Measurements from ENCODE around the gene HEY2.
A peak's percentile ranks its signal among the peaks of the same experiment; 100 is the strongest.
"Not testable (repeated sequence)": the region's sequence is repeated elsewhere in the genome, so short reads cannot be mapped to it uniquely, and the experiment has no call there.

The HEY2 gene

DNA sequence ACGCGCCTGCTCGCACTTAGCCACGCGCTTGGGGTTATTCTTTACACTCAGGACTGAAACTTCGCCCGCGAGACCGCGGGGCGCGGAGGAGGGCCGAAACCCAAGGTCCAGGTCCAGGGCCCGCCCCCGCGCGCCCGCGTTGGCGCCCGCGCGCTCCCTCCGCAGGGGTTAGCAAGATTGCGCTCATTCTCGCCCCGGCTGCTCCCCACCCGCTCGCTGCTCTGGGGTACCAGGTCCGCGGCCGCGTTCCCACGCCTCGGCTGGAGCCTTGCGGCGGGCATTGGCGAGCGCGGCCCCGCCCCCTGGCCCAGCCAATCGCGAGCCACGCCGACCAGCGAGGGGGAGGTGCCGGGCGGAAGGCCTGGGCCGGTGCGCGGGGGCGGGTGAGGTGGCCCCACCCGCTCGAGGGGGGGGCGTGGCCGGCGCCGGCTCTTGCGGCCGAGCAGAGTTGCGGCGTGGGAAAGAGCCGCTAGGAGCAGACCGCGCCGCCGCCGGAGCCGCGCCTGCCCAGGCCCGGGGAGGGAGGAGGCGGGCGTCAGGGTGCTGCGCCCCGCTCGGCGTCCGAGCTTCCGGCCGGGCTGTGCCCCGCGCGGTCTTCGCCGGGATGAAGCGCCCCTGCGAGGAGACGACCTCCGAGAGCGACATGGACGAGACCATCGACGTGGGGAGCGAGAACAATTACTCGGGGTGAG lies at the start of gene HEY2:
TSS of gene HEY2 (plus strand) at position 460 of the 692 bp plus-strand sequence. CDS start at position 605, 145 bp downstream.
- peak; percentile 84 for DNase-seq

- DNase-seq: no peak
Measured at GRCh38 chr6:125700581-125701353, 48.7 kb upstream of the HEY2 start.

- DNase-seq: no peak
Measured at GRCh38 chr6:125701354-125701668, 48.1 kb upstream of the HEY2 start.

GRCh38 chr6:125703882-125704281 lies 45.5 kb upstream of the HEY2 start:
- DNase-seq: not testable (repeated sequence)

- no peak for DNase-seq
Measured at GRCh38 chr6:125707615-125708243, 41.7 kb upstream of the HEY2 start.

GRCh38 chr6:125711013-125711675 lies 38.3 kb upstream of the HEY2 start:
- no peak for DNase-seq

- peak; percentile 55 for DNase-seq
Measured at GRCh38 chr6:125714441-125715090, 34.9 kb upstream of the HEY2 start.

GRCh38 chr6:125717120-125717731 lies 32.2 kb upstream of the HEY2 start:
- no peak for DNase-seq

DNA sequence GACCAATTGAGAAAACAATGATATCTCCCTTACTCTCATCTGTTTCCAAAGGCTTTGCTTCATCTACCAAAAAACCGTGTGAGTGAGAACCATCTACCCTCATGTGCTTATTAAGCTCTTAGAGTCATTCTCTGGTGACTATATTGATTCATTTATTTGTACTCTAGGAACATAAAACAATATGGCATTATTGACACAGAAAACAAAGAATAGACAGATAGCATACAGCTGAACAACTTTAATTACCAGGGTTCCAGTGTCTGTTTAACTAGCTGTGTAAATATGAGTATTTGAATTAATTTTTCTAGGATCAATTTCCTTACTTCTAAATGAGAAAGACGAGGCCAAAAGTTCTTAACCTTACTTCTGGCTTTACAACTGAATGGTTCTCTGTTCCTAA lies 31.3 kb upstream of the HEY2 start:
- DNase-seq: peak; percentile 55

GRCh38 chr6:125722886-125723285 lies 26.5 kb upstream of the HEY2 start:
- DNase-seq: no peak

DNA sequence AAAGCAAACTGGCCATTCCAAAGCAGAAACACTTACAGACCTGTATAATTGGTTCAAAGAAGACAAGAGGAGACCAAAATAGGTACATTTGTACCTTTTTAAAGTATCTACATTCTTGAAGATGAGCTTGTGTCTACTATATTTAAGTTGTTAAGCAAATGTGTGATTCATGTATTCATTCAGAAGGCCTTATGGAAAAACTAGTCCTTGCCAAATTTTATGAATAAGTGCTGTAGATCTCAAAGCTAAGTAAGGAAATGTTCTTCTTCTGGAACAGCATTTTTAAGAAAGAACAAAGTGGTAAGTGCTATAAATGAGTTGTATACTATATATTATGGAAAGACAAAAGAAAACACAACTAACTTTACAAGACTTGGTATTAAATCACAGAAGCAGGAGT lies 22.2 kb upstream of the HEY2 start:
- no peak for DNase-seq

- no peak for DNase-seq
Measured at GRCh38 chr6:125728739-125729138, 20.7 kb upstream of the HEY2 start.

- no peak for DNase-seq
Measured at GRCh38 chr6:125729983-125730382, 19.4 kb upstream of the HEY2 start.

- no peak for DNase-seq
Measured at GRCh38 chr6:125732398-125732797, 17.0 kb upstream of the HEY2 start.

- DNase-seq: no peak
Measured at GRCh38 chr6:125733516-125734300, 15.7 kb upstream of the HEY2 start.

GRCh38 chr6:125738276-125738675 lies 11.2 kb upstream of the HEY2 start:
- DNase-seq: no peak

DNA sequence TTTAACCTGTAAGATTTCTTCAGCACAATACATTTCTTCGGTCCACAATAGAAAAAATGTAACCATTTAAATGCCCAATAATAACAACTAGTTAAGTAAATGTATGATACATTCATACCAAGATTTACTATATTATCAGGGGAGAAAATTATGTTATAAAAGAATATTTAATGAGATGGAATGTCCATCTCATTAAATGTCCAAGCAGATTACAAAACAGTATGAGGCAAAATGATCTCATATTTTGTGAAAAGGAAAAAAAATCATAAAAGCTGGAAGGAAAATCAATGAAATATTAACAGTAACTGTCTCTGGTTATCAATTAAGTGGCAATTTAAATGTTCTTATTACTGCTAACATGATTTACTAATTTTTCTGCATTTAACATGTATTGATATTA lies 10.1 kb upstream of the HEY2 start:
- DNase-seq: no peak

- DNase-seq: no peak
Measured at GRCh38 chr6:125741336-125741735, 8.1 kb upstream of the HEY2 start.

DNA sequence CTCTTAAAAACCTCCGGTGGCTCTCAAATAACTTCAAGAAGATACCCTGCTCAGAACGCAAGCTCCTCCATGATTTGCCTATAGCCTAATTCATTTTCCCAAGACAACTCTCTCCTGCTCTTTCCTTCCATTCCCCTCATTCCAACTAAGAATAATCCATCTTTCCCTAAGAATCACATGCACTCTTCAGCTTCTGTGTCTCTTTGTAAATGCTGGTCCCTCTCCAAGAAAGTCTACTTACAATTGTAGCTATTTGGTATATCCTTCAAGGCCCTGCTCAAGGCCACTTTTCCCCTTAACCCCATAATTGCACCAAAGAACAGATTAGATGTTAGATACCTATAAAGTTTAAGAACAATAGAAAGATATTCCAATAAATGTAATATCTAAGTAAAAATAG lies 7.4 kb upstream of the HEY2 start:
- DNase-seq: no peak

- DNase-seq: no peak
Measured at GRCh38 chr6:125742464-125743120, 6.8 kb upstream of the HEY2 start.

DNA sequence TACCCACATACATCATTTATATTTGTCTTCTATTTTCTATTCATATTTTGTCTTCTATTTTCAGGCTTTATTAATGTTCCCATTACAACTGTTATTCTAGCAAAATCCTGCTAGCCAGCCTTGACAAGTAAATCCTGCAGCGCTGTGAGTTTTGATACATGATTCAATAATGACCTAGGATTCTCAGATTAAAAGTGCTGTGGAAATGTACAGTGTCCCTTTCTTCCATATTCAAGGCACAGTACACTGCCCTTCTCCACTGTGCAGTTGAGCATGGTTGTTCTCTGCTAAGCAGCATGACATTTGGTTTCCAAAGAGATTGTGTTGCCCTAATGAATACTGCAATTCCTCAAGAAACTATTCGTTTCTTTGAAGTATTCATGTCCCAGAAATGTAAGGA lies 5.8 kb upstream of the HEY2 start:
- DNase-seq: no peak
